Colonic mucosa (tissue), 4 donors: ENCODE measurements around the gene NECAB2. TPM values are rescaled to one million over a fixed set of nuclear protein-coding genes. Genes with fewer than 3 reads are reported as not detected.

Source experiments
- DNase-seq: peaks from one replicate; pipeline ENCODE4 v3.0.0-alpha.2; 2020
- H3K27ac ChIP-seq: fragments of 200-600 bp; one replicate; pipeline ENCODE4 v1.8.0; 2021
- H3K27me3 ChIP-seq: fragments of 200-600 bp; one replicate; pipeline ENCODE4 v1.8.0; 2021
- H3K36me3 ChIP-seq: fragments of 200-600 bp; one replicate; pipeline ENCODE4 v1.8.0; 2021
- H3K4me1 ChIP-seq: fragments of 200-600 bp; one replicate; pipeline ENCODE4 v1.8.0; 2021; ENCODE audit warnings: mild to moderate bottlenecking
- H3K4me3 ChIP-seq: fragments of 200-600 bp; one replicate; pipeline ENCODE4 v1.8.0; 2021
- H3K9ac ChIP-seq, 2 donors: one replicate each; pipeline ENCODE4 v1.7.0; 2013; ENCODE audit warnings: control low read depth in 2 of 2, low read depth in 2 of 2, low read length in 2 of 2
- H3K9me3 ChIP-seq: fragments of 200-600 bp; one replicate; pipeline ENCODE4 v1.8.0; 2021
- CTCF ChIP-seq: fragments of 200-600 bp; IDR thresholded peaks from one replicate; pipeline ENCODE4 v1.8.0; 2022; ENCODE audit warnings: antibody characterized with exemption, mild to moderate bottlenecking
- intact Hi-C: fragments of 100-400 bp; cut with DNase I; formaldehyde crosslinking; loops from one replicate; pipeline ENCODE4 v1.14.1; 2022
- total RNA-seq, 2 donors: library from RNA; stranded (reverse); fragmentation: NEBNext Ultra II Directional in 1 of 2; extraction: Animal tissue kit (Norgen Biotek cat#: 25700) in 1 of 2; gene quantifications; one replicate each; pipeline ENCODE4 v1.2.1, GENCODE V29; 2021
- donor health status: healthy.
- donor health status: DM: no; HTN: no; CAD: no.
- donor health status: DM: no; HTN: no; CAD: no.

The NECAB2 gene
- total RNA-seq, result under 1 TPM; 0.25 to 0.42 TPM

- peak within 1 kb of the TSS; percentile 22 for H3K4me3 ChIP-seq
- H3K27me3 ChIP-seq, result peaks cover 13% of the 10 kb centered on the region
- intact Hi-C loops, result loop anchor here (5.0 to 10.0 kb wide), 3 partner anchors 94 to 517 kb away; partner anchors contain the start of gene TAF1C
- H3K9me3 ChIP-seq, result no peaks in the 10 kb centered on the region
- H3K27ac ChIP-seq, result no peak within 1 kb of the TSS
- no peaks in the 10 kb centered on the region for H3K36me3 ChIP-seq
- H3K4me1 ChIP-seq, result no peaks in the 10 kb centered on the region
- H3K9ac ChIP-seq, result no peak within 1 kb of the TSS
- peak; percentile 44 for TF ChIP-seq CTCF
- no peak for DNase-seq
These were observed at the start of gene NECAB2 for GRCh38 chr16:83967838-83968305. TSS of gene NECAB2 (plus strand) at chr16:83968244. CDS start at chr16:83968649, 405 bp downstream.

- Histone ChIP-seq H3K4me1 (no peaks in the 10 kb centered on the region), H3K36me3 (peaks cover 8% of the 10 kb centered on the region), H3K9ac (no peak overlapping the region), H3K27ac (no peak overlapping the region), H3K4me3 (no peak overlapping the region), H3K9me3 (no peaks in the 10 kb centered on the region), H3K27me3 (no peaks in the 10 kb centered on the region)
- DNase-seq, result no peak
- TF ChIP-seq CTCF, result no peak
- intact Hi-C loops, result no loop called here
These were observed 47.1 kb upstream of the NECAB2 start for GRCh38 chr16:83920894-83921491.

- H3K36me3 ChIP-seq, result no peaks in the 10 kb centered on the region
- no peak overlapping the region for H3K9ac ChIP-seq
- intact Hi-C loops, result no loop called here
These were observed 44.3 kb upstream of the NECAB2 start for GRCh38 chr16:83923581-83924365.

GRCh38 chr16:83924686-83925085, 43.4 kb upstream of the NECAB2 start:
- no peak overlapping the region for H3K27ac ChIP-seq
- intact Hi-C loops, result no loop called here
- no peak overlapping the region for H3K9ac ChIP-seq
- no peak overlapping the region for H3K4me3 ChIP-seq
- no peaks in the 10 kb centered on the region for H3K36me3 ChIP-seq
- no peak for TF ChIP-seq CTCF
- H3K4me1 ChIP-seq, result no peaks in the 10 kb centered on the region
- H3K27me3 ChIP-seq, result no peaks in the 10 kb centered on the region
- no peaks in the 10 kb centered on the region for H3K9me3 ChIP-seq
- DNase-seq, result no peak

More at GRCh38 chr16:83923581-83924365, 44.3 kb upstream of the NECAB2 start:
- Histone ChIP-seq H3K9me3 (no peaks in the 10 kb centered on the region), H3K27me3 (no peaks in the 10 kb centered on the region), H3K4me1 (no peaks in the 10 kb centered on the region), H3K4me3 (no peak overlapping the region), H3K27ac (no peak overlapping the region)
- DNase-seq, result no peak
- TF ChIP-seq CTCF, result no peak

GRCh38 chr16:83925095-83925905, 42.7 kb upstream of the NECAB2 start:
- DNase-seq, result no peak
- H3K36me3 ChIP-seq, result no peaks in the 10 kb centered on the region
- no peak for TF ChIP-seq CTCF

More at GRCh38 chr16:83925095-83925905, 42.7 kb upstream of the NECAB2 start:
- Histone ChIP-seq H3K9ac (no peak overlapping the region), H3K4me1 (no peaks in the 10 kb centered on the region), H3K9me3 (no peaks in the 10 kb centered on the region), H3K27ac (no peak overlapping the region), H3K4me3 (no peak overlapping the region), H3K27me3 (no peaks in the 10 kb centered on the region)
- intact Hi-C loops, result no loop called here
